Measurements from ENCODE around the gene SGSM1.

SGSM1 gene

GRCh38 chr22:24953384-24954113, 147.5 kb downstream of the SGSM1 start:
- DNase-seq, result no peak

- DNase-seq, result no peak
Measured at GRCh38 chr22:24954114-24954463, 148.1 kb downstream of the SGSM1 start.

DNA sequence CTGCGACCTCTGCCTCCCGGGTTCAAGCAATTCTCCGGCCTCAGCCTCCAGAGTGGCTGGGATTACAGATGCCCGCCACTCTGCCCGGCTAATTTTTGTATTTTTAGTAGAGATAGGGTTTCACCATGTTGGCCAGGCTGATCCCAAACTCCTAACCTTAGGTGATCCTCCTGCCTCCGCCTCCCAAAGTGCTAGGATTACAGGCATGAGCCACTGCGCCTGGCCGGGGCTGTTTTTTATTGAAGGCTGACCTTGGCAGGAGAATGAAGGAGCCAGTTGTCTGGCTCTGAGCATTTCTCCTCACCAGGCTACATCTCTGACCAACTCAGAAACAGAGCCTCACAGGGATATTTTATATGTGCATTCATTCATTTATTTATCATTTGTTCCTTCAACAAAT, 148.8 kb downstream of the SGSM1 start:
- no peak for DNase-seq

GRCh38 chr22:24957043-24957442, 151.0 kb downstream of the SGSM1 start:
- no peak for DNase-seq

DNA sequence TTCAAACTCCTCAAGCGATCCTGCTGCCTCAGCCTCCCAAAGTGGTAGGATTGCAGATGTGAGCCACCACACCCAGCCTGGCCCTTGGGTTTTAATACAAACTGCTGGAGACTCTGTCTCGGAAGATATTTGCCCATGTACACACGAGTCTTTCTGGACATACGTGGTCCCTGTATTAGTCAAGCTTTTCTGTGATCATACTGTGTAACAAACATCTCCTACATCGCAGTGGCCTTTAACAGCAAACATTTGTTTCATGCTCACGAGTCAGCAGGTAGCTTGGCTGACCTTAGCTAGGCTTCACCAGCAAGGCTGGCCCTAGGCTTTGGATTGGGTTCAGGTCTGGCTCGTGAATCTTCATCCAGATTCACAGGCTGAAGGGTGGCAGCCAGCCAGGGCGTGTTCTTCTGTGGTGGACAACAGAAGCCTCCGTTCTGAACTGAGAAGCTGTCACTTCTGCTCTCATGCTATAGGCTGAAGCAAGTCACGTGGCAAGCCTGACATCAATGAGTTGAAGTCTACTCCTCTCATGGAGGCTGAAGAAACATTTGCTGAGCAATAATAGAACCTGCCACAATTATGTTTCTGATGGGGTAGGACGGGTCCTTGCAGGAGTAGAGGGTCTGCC, 155.3 kb downstream of the SGSM1 start:
- no peak for DNase-seq

DNA sequence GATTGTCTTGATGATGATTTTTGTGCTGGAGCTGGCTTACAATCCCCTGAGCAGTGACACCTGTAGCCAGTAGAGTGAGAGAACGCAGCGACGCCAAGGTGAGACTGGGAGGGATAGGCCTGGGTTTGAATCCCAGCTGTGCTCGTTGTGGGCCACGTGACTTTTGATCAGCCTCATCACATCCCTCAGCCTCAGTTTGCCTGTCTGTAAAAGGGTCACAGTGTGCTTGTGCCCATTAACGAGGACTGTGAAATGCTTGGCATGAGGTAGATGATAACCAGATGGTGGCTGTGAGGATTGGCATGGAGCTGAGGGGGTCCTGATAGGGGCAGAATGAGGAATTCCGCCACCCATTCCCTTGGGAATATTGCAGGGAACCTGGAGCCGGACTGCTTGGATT, 156.1 kb downstream of the SGSM1 start:
- DNase-seq, result no peak

DNA sequence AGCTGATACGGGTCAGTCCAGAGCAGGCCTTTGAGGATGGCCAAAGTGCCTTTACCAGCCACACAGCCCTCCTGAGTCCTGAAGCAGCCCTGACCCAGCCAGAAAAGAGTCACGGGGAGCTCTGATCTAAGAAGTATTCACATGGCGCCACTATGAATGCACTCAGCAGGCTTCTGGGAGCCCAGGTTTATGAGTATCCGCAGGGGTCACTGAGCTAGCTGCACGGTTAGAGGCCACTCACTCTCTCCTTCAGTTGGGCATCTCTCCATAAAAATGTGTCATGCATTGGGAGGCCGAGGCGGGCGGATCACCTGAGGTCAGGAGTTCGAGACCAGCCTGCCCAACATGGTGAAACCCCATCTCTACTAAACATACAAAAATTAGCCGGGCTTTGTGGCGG, 156.8 kb downstream of the SGSM1 start:
- DNase-seq, result no peak

DNA sequence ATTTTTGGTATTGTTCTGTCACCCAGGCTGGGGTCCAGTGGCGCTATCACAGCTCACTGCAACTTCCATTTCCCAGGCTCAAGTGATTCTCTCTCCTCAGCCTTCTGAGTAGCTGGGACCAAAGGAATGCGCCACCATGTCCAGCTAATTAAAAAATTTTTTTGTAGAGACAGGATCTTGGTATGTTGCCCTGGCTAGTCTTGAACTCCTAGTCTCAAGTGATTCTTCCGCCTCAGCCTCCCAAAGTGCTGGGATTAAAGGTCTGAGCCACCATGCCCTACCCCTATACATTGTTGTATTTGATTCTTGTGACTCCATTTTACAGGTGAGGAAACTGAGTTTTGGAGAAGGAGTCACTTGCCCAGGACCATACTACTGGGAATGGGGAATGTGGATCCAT, 158.4 kb downstream of the SGSM1 start:
- DNase-seq, result no peak

DNA sequence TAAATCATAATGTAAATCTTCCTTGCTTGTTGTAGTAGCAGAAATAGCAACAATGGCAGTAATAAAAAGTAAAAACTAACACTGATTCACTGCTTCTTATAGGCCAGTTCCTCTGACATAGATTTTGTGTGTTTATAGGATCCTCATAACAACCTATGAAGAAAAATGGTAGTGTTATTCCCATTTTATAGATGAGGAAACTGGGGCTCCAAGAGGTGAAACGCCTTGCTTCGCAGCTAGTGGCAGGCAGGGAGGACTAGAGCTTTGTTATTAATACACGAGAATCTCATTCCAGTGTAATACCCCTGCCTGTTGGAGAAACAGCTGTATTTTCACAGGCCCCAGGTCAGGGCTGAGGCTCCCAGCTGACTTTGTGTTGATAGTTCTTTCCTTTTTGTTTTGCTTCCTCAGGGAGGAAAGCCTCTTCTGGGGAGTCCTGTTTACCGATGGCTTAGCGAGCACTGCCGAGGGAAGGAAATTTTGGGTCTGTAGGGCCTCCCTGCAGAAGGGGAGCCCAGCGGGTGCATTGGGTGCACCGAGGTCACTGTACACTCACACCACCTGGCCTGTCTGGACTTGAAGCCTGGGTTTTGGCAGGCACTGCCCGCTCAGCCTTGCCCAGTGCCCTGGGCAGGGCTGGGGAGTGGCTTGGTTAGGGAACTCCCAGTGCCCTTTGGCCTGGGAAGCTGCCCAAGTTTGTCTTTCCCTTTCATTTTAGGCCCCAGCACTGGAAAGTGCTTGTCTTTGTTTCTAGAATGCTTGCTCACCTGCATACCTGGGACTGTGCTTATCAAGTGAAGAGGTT, 160.0 kb downstream of the SGSM1 start:
- no peak for DNase-seq

DNA sequence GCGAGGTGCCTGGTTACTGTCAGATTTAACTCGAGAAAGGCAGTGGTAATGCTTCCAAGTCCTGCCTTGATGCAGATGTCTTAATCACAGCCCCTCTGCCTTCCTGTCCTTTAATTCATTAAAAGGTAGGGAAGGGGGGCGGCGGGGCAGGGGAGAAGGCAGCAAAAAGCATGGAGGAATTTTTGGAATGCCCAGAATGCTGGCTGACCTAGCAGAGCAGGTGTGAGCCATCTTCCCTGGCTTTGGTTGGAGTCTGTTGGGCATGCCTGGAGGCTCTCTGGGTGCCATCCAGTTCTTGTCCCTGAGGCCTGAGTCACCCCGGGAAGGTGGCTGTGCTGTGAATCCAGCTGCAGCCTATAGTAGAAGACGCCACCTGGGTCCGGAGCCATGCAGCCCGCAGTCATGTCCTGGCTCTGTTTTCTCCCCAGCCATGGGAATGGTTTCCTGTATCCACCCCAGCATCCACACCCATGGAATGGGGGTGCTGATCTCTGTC, 162.1 kb downstream of the SGSM1 start:
- no peak for DNase-seq

- no peak for DNase-seq
Measured at GRCh38 chr22:24969560-24970301, 163.7 kb downstream of the SGSM1 start.

DNA sequence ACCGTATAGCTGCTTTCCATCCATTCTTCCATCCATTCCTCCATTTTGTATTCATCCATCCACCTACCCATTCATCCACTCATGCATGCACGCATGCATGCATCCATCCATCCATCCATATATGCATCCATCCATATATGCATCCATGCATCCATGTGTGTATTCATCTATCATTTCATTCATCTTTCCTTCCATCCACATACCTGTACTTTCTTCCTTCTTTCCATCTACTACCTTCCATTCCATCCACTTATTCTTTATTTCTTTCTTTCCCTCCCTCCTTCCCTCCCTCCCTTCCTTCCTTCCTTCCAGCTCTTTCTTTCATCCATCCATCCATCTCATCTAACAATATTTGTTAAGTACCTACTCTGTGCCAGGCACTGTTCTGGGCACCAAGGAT, 166.4 kb downstream of the SGSM1 start:
- no peak for DNase-seq

DNA sequence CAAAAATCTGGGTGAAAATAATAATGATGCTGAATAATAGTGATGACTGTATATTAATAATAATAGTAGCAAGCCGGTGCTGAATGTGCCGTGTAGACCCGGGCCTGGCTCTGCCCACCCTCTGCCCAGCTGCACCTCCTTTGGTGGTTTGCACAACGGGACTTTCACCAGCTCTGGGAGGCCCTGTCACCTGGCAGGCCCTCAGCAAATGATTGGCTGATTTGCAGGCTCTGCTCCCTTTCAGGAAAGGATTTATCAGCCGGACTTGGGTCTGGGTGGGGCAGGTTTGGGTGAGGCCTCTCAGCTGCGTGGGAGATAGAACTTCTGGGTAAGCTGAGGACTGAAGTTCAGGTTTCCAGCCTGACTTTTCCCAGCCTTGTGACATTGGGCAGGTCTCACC, 167.9 kb downstream of the SGSM1 start:
- no peak for DNase-seq

GRCh38 chr22:24975125-24975640, 169.2 kb downstream of the SGSM1 start:
- DNase-seq, result no peak

- no peak for DNase-seq
Measured at GRCh38 chr22:24975813-24976341, 169.9 kb downstream of the SGSM1 start.

DNA sequence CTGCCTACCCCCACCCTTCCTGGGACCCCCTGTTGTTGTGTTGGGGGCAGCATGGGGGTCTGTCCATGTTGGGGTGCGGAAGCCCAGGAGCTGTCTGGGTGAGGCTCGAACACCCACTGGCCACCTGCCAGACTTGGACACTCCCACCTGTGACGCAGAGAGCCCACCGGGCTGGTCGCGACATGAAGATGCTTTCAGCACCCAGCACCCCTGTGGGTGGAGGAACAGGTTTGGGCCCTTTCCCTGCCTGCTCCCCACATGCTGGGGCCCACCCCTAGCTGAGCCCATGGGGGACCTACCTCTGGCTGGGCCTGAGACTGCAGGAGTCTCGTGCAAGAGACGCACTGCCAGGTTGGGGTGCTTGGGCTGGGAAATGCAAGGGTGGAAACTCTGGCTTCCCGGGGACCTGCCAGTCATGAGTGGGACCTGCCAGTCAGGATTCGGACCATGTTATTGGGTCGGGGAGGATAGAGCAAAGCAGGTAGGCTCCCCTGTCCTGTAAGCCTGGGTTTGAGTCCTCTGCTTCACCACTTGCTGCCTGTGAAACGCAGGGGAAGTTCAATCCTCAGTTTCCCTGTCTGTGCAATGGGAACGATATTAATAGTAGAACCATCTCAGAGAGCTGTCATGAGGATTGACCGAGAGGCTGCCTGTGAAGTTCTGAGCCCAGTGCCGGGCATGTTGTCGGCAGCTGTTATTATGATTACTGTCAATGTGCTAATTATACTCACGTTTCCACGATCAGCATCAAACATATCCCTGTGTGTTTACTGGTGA, 170.6 kb downstream of the SGSM1 start:
- DNase-seq, result no peak
